ENCODE data around the gene SYT7.

The SYT7 gene

GRCh38 chr11:61585115-61585514 is 4.2 kb upstream of the SYT7 start:
- DNase-seq (ENCODE audit: low spot score): no peak

- no peak for DNase-seq (ENCODE audit: low spot score)
Measured at GRCh38 chr11:61581931-61582330, 1.1 kb upstream of the SYT7 start.

GRCh38 chr11:61580271-61580888 is 496 bp downstream of the SYT7 start:
- peak; percentile 44 for DNase-seq (ENCODE audit: low spot score)

GRCh38 chr11:61579676-61580270 is 1.1 kb downstream of the SYT7 start:
- no peak for DNase-seq (ENCODE audit: low spot score)

DNA sequence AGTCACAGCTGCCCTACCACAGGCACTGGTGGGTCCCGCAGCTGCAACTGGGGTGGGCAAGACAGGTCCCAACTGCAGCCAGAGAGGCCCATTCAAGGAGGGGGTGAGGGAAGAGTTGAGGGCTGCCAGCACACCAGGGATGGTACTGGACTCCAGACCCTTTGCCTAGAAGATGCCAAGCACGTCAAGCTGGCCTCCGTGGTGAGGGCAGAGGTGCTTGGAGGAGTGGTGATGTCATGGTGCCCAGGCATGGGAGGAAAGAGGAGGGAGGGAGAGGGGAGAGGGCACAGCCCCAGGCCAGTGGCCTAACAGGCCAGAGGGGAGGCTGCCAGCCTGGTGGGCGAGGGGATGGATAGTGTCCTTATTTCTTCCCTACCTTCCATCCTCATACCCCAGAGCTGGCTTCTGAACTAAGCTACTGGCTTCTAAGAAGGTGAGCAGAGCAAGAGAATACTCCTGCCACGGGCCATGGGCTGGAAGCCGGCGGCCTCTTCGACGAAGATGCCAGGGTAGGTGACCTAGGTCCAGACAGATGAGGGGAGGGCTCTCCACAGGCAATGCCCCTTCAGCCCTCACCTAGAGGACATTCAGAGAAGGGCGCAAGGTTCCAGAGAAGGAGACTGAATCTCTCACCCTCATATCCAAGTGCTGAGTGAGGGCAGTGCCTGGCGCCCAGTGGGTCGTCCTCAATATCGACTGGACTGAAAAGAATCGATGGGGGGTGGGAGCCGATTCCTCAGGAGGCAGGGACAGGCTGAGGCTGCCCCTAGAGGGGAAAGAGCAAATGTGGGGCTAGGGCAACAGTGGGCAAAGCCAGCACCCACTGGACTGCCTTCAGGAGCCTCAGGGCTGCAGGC is 1.8 kb downstream of the SYT7 start:
- no peak for DNase-seq (ENCODE audit: low spot score)

- DNase-seq (ENCODE audit: low spot score): no peak
Measured at GRCh38 chr11:61577383-61578118, 3.3 kb downstream of the SYT7 start.

- DNase-seq (ENCODE audit: low spot score): no peak
Measured at GRCh38 chr11:61575886-61576861, 4.7 kb downstream of the SYT7 start.

DNA sequence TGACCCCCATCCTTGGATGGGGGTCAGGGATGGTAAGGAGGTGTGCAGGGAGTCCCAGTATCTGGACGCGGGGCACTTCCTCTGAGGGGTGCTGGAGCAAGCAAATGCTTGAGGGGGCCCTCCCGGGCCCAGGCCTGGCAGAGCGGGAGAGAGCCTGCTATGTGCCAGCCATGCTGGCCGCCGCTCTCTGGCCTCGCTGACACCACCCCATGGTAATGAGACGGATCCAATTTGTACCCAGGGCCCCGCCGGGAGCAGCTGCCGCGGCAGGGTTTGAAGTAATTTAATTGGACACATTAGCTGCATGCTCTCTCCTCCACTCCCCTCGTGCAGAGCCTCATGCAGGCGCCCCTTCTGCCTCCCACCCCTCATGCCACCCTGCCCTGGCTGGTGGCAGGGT is 6.3 kb downstream of the SYT7 start:
- no peak for DNase-seq (ENCODE audit: low spot score)

GRCh38 chr11:61572913-61573312 is 8.0 kb downstream of the SYT7 start:
- no peak for DNase-seq (ENCODE audit: low spot score)

DNA sequence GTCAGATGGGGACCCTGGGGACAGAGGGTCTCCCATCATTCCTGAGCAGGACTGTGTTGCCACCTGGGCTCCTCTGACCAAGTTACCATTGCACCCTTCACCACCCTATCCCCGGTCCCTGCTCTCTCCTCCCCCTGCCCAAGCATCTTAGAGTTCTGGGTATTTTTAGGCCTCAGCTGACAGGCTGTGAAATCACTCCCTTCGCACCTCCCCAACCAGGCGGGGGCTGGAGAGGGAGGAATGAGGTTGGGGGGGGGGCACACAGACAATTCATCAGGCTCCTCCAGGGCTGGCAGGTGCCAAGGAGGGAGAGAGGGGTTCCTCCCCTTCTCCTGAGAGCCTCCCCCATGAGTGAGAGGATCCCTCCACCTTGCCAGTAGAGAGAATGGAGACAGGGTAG is 9.0 kb downstream of the SYT7 start:
- no peak for DNase-seq (ENCODE audit: low spot score)

- DNase-seq (ENCODE audit: low spot score): no peak
Measured at GRCh38 chr11:61571337-61571736, 9.5 kb downstream of the SYT7 start.

DNA sequence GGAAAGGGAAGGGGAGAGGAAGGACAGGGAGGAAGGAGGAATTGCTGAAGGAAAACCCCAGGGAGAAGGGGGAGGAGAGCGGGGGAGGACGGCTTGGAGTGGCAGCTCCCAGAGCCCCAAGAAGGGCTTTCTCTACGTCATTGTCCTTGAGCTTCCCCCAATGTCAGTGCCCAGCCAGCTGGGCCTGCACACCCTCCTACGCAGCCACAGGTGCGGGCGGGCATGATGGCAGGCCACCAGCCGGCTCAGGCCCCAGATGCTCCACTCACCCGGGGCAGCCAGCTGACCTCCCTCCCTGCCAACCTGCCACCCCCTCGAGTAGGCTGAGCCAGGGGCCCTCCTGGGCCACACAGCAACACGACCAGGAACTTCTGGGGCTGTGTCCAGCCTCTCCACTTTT is 11.2 kb downstream of the SYT7 start:
- no peak for DNase-seq (ENCODE audit: low spot score)

GRCh38 chr11:61569018-61569417 is 11.9 kb downstream of the SYT7 start:
- no peak for DNase-seq (ENCODE audit: low spot score)

GRCh38 chr11:61567286-61568061 is 13.4 kb downstream of the SYT7 start:
- peak; percentile 35 for DNase-seq (ENCODE audit: low spot score)

- no peak for DNase-seq (ENCODE audit: low spot score)
Measured at GRCh38 chr11:61564936-61565696, 15.8 kb downstream of the SYT7 start.

GRCh38 chr11:61560751-61561150 is 20.1 kb downstream of the SYT7 start:
- no peak for DNase-seq (ENCODE audit: low spot score)

DNA sequence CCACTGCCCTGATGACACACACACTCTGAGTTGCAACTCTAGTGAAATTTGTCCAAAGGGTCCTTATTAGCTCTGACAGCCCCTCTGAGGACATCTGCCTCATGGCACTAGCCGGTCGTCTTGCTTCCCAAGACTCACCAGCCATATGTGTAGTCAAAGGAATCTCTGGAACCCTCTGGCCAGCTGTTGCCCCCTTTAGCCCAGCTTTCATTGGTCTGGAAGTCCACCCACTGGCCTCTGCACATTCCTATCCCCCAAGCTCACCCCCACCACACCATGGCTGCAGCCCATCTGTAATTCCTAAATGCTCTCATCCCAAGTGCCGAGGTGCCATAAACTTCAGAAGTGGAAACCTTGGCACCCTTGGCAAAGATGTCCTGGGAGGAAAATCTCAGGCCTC is 24.3 kb downstream of the SYT7 start:
- DNase-seq (ENCODE audit: low spot score): no peak

DNA sequence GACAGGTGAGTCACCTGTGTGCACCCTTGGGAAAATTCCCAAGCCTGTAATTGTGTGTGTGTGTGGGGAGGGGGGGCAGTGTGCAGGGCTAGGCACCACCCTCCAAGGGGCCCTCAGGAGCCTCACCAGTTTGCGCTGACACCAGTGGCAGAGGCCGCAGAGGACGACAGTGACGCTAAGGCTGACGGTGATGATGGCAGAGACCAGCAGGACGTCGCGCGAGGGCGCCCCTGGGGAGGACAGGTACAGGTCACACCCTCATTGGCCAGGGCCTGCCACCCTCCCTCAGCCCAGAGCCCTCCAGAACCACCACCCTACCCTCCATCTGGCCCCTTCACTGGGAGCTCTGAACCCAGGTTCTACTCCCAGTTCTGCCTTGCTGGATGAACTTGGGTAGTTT is 24.9 kb downstream of the SYT7 start:
- DNase-seq (ENCODE audit: low spot score): no peak

DNA sequence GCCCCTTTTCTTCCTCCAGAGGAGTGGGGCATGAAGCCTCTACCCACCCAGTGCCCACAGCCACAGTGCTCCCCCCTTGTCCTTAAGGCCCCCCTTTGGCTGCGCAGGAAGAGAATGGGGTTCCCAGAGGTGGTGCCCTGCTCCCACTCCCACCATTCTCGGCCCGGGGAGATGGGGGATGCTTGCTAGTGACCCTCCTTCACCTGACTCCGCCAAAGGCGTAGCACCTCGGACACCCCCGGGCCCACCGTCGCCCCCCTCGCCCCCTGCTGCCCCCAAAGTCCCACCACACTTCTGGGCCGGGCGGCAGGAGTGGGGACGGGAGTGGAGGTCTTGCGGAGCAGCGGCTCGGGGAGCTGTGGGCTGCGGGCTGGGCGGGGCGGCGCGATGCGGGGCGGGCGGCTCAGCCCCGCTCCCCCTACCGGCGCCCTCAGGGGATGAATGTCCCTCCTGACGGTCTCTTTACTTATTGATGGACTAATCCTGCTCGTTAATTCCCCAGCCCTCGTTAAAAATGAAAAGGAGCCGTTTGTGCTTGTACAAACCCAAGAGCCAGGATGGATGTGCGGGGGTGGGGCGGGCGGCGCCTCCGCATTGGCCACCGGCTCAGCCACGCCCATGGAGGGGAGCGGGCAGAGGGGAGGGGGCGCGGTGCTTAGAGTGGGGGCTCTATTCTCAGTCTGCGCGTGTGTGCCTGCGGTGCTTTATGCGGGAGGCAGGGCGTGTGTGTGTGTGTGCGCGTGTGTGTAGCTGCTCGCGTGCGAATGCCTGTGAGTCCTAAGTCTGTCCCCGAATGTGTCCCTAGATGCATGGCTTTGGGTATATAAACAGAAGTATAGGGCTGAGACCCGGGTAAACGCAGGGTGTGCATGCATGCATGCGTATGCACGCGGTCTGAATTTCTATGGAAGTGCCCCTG is 25.6 kb downstream of the SYT7 start:
- peak; percentile 57 for DNase-seq (ENCODE audit: low spot score)
